GM18909 (cell line): ENCODE data around the gene NKAIN2.
"Not testable (repeated sequence)": the region's sequence is repeated elsewhere in the genome, so short reads cannot be mapped to it uniquely, and the experiment has no call there.

Source experiments
- ATAC-seq: cut with Tn5 transposase; IDR thresholded peaks from one replicate; pipeline ENCODE4 v1.9.1; 2021; ENCODE audit warnings: mild to moderate bottlenecking; ENCODE audit not compliant: unreplicated experiment, poor library complexity

The NKAIN2 gene

GRCh38 chr6:123875784-123876183 is 72.1 kb downstream of the NKAIN2 start:
- no peak for ATAC-seq

- no peak for ATAC-seq
Measured at GRCh38 chr6:123879749-123880148, 76.1 kb downstream of the NKAIN2 start.

GRCh38 chr6:123888771-123889513 is 85.3 kb downstream of the NKAIN2 start:
- ATAC-seq = no peak

- ATAC-seq = no peak
Measured at GRCh38 chr6:123895346-123895745, 91.7 kb downstream of the NKAIN2 start.

DNA sequence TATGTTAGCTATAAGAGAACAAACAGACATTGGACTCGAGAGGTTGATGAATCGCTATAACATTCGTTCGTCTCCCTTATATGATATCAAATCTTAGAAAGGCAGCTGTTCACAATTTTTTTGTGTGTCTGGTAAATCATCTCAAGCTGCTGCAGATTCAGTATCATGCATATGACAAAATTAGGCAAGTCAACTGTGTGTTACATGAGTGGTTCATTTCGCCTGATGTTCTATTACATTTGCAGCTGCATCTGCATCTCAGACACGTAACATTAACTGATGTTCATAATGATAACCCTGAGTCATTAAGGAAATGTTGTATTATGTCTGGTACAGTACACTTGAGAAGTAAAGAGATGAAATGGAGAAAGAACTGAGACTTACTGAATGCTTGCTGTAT is 92.1 kb downstream of the NKAIN2 start:
- no peak for ATAC-seq

GRCh38 chr6:123896869-123897268 is 93.2 kb downstream of the NKAIN2 start:
- no peak for ATAC-seq

- no peak for ATAC-seq
Measured at GRCh38 chr6:123897965-123898364, 94.3 kb downstream of the NKAIN2 start.

- no peak for ATAC-seq
Measured at GRCh38 chr6:123898665-123899064, 95.0 kb downstream of the NKAIN2 start.

DNA sequence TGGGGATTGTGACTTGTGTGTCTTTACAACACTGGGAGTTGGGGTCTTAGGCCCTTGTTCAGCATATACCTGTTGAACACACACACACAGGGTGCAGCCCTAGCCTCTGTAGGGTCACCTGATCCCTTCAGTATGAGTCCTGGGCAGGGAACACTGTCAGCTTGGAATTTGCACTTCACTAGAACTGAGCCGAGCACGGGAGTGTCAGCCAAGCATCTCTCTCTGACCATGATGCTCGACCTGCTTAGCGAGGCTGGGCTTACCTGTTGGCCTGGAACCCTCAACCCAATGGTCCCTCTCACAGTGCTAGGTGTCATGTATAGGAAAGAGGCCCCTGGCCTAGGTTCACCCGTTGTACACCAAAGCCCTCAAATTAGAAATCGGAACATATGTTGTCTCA is 96.1 kb downstream of the NKAIN2 start:
- ATAC-seq = no peak

- no peak for ATAC-seq
Measured at GRCh38 chr6:123901436-123901835, 97.8 kb downstream of the NKAIN2 start.

GRCh38 chr6:123902738-123903313 is 99.2 kb downstream of the NKAIN2 start:
- ATAC-seq = no peak

DNA sequence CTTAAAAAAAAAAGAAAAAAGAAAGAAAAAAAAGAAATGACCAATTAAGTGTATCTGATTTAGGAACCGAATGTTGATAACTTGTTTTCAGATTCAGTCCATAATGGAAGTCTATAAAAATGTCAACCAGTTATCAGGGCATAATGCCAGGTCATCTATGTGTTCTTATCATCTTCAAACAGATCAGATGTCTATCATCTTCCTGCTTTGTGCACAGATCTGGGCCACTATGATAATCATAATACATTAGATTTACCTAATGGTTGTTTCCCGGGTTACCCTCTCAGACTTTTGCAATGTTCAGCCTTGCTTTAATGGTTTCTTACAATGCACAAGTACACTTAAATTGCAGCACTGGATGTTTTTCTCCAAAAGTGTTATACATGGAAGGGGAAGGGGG is 100.6 kb downstream of the NKAIN2 start:
- ATAC-seq = no peak

DNA sequence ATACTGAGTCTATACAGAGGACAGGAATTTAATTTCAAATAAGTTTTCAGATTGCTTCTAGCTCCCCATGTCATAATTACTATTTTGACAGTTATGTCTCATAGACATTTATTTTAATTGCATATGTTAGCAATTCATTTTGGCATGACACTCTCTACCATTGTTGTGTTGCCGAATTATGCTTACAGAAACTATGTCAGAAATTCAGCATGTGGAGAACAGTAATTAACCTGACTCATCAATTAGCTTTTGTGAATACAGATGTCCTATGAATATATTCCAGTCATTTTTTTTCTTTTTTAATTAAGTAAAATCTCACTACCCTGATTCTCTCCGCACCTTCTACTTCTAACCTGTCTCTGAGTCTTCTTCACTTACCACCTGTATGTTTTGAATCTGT is 105.1 kb downstream of the NKAIN2 start:
- ATAC-seq = no peak

GRCh38 chr6:123909989-123910388 is 106.3 kb downstream of the NKAIN2 start:
- ATAC-seq = no peak

- ATAC-seq = no peak
Measured at GRCh38 chr6:123913863-123914262, 110.2 kb downstream of the NKAIN2 start.

GRCh38 chr6:123923379-123923778 is 119.7 kb downstream of the NKAIN2 start:
- ATAC-seq = not testable (repeated sequence)

- ATAC-seq = peak; percentile 98
Measured at GRCh38 chr6:123925350-123925749, 121.7 kb downstream of the NKAIN2 start.

DNA sequence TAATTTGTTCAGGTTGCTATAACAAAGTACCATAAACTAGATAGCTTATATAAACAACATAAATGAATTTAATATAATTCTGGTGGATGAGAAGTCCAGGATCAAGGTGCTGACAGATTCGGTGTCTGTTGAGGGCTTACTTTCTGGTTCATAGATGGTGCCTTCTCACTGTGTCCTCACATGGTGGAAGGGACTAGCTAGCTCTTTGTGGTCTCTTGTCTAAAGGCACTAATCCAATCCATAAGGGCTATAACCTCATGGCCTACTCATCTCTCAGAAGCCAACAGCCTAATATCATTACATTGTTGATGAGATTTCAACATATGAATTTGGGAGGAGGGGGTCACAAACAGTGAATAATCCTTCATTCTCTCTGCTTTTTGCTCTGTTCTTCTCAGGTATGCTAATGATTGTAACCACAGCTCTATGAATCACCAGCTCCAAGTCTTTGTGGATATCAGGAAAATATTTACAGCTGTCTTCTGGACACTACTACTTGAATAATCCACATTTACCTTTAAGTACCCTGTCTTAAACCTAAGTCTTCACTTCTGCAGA is 122.3 kb downstream of the NKAIN2 start:
- peak; percentile 32 for ATAC-seq

- ATAC-seq = no peak
Measured at GRCh38 chr6:123928529-123928928, 124.9 kb downstream of the NKAIN2 start.

DNA sequence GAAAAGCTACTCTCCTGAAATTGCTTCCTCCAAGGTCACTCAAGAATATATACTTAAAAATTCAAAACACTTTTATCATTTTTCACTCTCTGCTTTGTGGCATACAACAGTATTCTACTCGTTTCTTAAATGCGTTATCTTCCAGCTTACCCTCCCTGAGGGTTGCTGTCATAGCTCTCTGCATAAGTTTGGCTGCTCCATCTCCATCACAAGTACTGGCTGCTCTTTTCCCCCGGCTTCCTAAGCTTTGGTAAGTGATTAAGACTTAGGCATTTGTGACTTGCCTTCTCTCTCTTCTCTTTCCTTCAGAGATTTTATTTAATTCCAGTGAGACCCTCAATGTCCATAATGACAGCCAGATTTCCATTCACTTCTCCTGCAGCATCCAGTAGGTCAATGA is 128.3 kb downstream of the NKAIN2 start:
- no peak for ATAC-seq

GRCh38 chr6:123940551-123940950 is 136.9 kb downstream of the NKAIN2 start:
- no peak for ATAC-seq

GRCh38 chr6:123941855-123942254 is 138.2 kb downstream of the NKAIN2 start:
- ATAC-seq = no peak
